Esophagus muscularis mucosa (tissue), 4 donors: ENCODE results near the gene MCF2L. TPM values are rescaled to one million over a fixed set of nuclear protein-coding genes. Genes with fewer than 3 reads are reported as not detected.

Source experiments
- DNase-seq: peaks from one replicate; pipeline ENCODE4 v3.0.0-alpha.2; 2017; ENCODE audit errors: extremely low spot score
- H3K27ac ChIP-seq, 4 donors: fragments of 200-600 bp; sonication (generic); replicated peaks in 1 of 4; 1 replicate in 3 of 4; 2 replicates in 1 of 4; pipeline ENCODE4 v1.5.1; 2016 to 2019; ENCODE audit warnings: mild to moderate bottlenecking in 1 of 4
- H3K27me3 ChIP-seq, 4 donors: fragments of 200-600 bp; sonication (generic); one replicate each; pipeline versions ENCODE4 v1.5.1 to v1.6.0; 2016 to 2019
- H3K36me3 ChIP-seq, 4 donors: fragments of 200-600 bp; sonication (generic); one replicate each; pipeline ENCODE4 v1.5.1; 2016 to 2019
- H3K4me1 ChIP-seq, 4 donors: fragments of 200-600 bp; sonication (generic); one replicate each; pipeline ENCODE4 v1.5.1; 2016 to 2019
- H3K4me3 ChIP-seq, 4 donors: fragments of 200-600 bp; sonication (generic); 1 replicate in 2 of 4; 2 replicates in 2 of 4; pipeline ENCODE4 v1.5.1; 2016 to 2019; ENCODE audit warnings: mild to moderate bottlenecking in 4 of 4, moderate library complexity in 1 of 4
- H3K9me3 ChIP-seq, 4 donors: fragments of 200-600 bp; sonication (generic); 1 replicate in 3 of 4; 2 replicates in 1 of 4; pipeline ENCODE4 v1.5.1; 2016 to 2019
- EP300 ChIP-seq: sonication (generic); formaldehyde crosslinking; IDR thresholded peaks from one replicate; pipeline ENCODE4 v1.6.1; 2017; ENCODE audit warnings: antibody characterized with exemption
- POLR2A ChIP-seq: fragments of 450-650 bp; IDR thresholded peaks from one replicate; pipeline ENCODE4 v1.6.1; 2017; ENCODE audit warnings: antibody characterized with exemption, moderate library complexity, mild to moderate bottlenecking, low read depth
- POLR2AphosphoS5 ChIP-seq, 2 donors: sonication (generic); formaldehyde crosslinking; IDR thresholded peaks; one replicate each; pipeline ENCODE4 v1.6.1; 2017; ENCODE audit warnings: antibody characterized with exemption in 2 of 2
- WGBS: methylation state at CpG from one replicate; pipeline ENCODE4 v1.1.5; 2018; 5-methylcytosine and 5-hydroxymethylcytosine counted together
- intact Hi-C: fragments of 100-400 bp; cut with DNase I; formaldehyde crosslinking; loops from one replicate; pipeline ENCODE4 v1.15.1; 2023
- total RNA-seq, 4 donors: library from RNA; depleted of rRNA; stranded (reverse); fragments of >200 nt; gene quantifications; one replicate each; pipeline versions ENCODE4 v1.1.0 to v1.2.1, GENCODE V29; 2016
- TF ChIP-seq, protein P1 (sequence below), 3 experiments: fragments of 200-600 bp in 2 of 3; fragments of 450-650 bp in 1 of 3; sonication (generic) in 2 of 3; IDR thresholded peaks; one replicate each; pipeline ENCODE4 v1.5.1; 2017 to 2019; ENCODE audit warnings: antibody characterized with exemption in 3 of 3, mild to moderate bottlenecking in 2 of 3, moderate library complexity in 1 of 3

Gene MCF2L
- total RNA-seq, 4 donors from 2014 or later = 14.5 to 38.6 (median 26.7) TPM

DNA sequence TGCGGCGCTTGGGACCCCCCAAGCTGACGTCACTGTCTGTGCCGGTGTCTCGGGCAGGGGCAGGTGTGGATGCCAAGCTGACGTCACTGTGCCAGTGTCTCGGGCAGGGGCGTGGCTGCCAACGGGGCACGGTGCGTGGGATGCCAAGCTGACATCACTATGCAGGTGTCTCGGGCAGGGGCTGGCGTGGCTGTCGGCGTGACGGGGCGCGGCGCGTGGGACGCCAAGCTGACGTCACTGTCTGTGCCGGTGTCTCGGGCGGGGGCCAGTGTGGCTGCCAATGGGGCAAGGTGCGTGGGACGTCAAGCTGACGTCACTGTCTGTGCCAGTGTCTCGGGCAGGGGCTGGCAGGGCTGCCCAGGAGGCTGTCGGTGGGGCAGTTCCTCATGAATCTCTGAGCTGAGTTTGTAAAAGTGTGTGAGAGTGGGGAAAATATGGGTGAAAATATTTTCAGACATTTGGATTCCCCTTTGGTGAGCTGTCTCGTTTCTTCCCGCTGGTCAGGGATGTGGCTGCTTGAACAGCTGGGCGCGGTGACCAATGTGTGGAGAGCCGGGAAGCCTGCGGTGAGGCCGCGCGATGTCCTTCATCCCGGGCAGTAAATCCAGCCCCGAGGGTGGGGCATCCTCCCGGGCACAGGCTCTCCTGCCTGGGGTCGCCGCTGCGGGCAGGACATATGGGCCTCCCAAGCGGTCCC, 25.2 kb downstream of the MCF2L start:
- H3K36me3 ChIP-seq = peaks cover 0 to 32% (median 0%) of the 10 kb centered on the region in 4 donors

DNA sequence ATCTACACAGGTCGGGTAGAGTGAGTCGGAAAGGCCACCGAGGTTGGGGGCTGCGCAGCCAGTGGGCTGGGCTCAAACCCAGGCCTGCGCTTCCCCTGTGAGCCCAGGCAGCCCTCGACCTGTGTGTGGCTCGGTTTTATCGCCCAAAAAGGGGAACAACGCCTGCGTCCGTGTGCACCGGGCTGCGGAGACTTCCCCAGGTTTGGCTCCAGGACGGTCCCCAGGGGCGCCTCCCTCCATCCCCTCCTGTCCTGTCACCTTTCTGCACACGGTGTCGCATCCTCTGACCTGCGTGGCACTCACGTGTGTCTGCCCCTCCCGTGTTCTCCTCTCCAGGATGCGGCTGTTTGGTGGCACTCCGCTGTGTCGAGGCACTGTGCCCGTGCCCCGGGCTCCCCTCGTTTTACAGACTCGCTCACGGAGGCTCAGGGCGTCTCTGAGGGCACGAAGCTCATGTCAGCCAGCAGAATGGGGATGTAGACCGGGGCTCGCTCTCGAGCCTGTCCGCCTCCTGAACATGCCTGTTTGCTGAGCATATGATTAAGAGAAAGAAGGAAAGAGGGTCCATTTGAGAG, 25.9 kb downstream of the MCF2L start:
- Histone ChIP-seq H3K9me3 (no peaks in the 10 kb centered on the region), H3K27ac (no peak overlapping the region), H3K36me3 (peaks cover 0 to 29% (median 0%) of the 10 kb centered on the region in 4 donors), H3K4me1 (peaks cover 4 to 23% (median 15%) of the 10 kb centered on the region in 4 donors), H3K27me3 (peaks cover 0 to 45% (median 0%) of the 10 kb centered on the region in 4 donors), H3K4me3 (no peak overlapping the region)
- DNase-seq = no peak
- intact Hi-C loops = no loop called here
- no peak for TF ChIP-seq EP300
- 93% methylated on average over 33 of the region's 34 CpGs for WGBS

More for the DNA sequence above, 25.2 kb downstream of the MCF2L start:
- DNase-seq = no peak
- TF ChIP-seq, protein P1, sequence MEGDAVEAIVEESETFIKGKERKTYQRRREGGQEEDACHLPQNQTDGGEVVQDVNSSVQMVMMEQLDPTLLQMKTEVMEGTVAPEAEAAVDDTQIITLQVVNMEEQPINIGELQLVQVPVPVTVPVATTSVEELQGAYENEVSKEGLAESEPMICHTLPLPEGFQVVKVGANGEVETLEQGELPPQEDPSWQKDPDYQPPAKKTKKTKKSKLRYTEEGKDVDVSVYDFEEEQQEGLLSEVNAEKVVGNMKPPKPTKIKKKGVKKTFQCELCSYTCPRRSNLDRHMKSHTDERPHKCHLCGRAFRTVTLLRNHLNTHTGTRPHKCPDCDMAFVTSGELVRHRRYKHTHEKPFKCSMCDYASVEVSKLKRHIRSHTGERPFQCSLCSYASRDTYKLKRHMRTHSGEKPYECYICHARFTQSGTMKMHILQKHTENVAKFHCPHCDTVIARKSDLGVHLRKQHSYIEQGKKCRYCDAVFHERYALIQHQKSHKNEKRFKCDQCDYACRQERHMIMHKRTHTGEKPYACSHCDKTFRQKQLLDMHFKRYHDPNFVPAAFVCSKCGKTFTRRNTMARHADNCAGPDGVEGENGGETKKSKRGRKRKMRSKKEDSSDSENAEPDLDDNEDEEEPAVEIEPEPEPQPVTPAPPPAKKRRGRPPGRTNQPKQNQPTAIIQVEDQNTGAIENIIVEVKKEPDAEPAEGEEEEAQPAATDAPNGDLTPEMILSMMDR (IDR thresholded peaks at IDR 0.05) = no peak
- TF ChIP-seq POLR2A (no peak), EP300 (no peak), POLR2AphosphoS5 (IDR thresholded peaks at IDR 0.05) (no peak)
- H3K27me3 ChIP-seq = peaks cover 0 to 42% (median 0%) of the 10 kb centered on the region in 4 donors
- no peaks in the 10 kb centered on the region for H3K9me3 ChIP-seq
- no peak overlapping the region for H3K27ac ChIP-seq
- intact Hi-C loops = no loop called here
- H3K4me1 ChIP-seq = peaks cover 4 to 23% (median 15%) of the 10 kb centered on the region in 4 donors
- WGBS = 85% methylated on average over 16 of the region's 46 CpGs
- H3K4me3 ChIP-seq = no peak overlapping the region

- no peak for DNase-seq
- Histone ChIP-seq H3K4me3 (no peak overlapping the region), H3K27me3 (peaks cover 0 to 51% (median 0%) of the 10 kb centered on the region in 4 donors), H3K4me1 (peaks cover 4 to 26% (median 15%) of the 10 kb centered on the region in 4 donors), H3K36me3 (peaks cover 0 to 22% (median 0%) of the 10 kb centered on the region in 4 donors), H3K9me3 (no peaks in the 10 kb centered on the region), H3K27ac (no peak overlapping the region)
- WGBS = 84% methylated on average over 26 of the region's 27 CpGs
- TF ChIP-seq, protein P1 (IDR thresholded peaks at IDR 0.05) = no peak
- TF ChIP-seq EP300 (no peak), POLR2AphosphoS5 (IDR thresholded peaks at IDR 0.05) (no peak), POLR2A (no peak)
- intact Hi-C loops = no loop called here
Observed at GRCh38 chr13:112995395-112996191, 26.6 kb downstream of the MCF2L start.

GRCh38 chr13:112996671-112997091, 27.7 kb downstream of the MCF2L start:
- no peak for DNase-seq
- H3K9me3 ChIP-seq = no peaks in the 10 kb centered on the region
- H3K36me3 ChIP-seq = peaks cover 0 to 14% (median 0%) of the 10 kb centered on the region in 4 donors
- no peak overlapping the region for H3K27ac ChIP-seq
- peaks cover 9 to 31% (median 22%) of the 10 kb centered on the region in 4 donors for H3K4me1 ChIP-seq
- intact Hi-C loops = no loop called here
- H3K4me3 ChIP-seq = no peak overlapping the region
- TF ChIP-seq, protein P1 (IDR thresholded peaks at IDR 0.05) = no peak
- no peak for TF ChIP-seq POLR2AphosphoS5 (IDR thresholded peaks at IDR 0.05)
- no peak for TF ChIP-seq POLR2A
- no peak for TF ChIP-seq EP300
- WGBS = 83% methylated on average over 11 of the region's 19 CpGs
- peaks cover 0 to 62% (median 0%) of the 10 kb centered on the region in 4 donors for H3K27me3 ChIP-seq
